ENCODE data around the gene LACTB. TPM values are rescaled to one million over a fixed set of nuclear protein-coding genes. Genes with fewer than 3 reads are reported as not detected.
A peak's percentile ranks its signal among the peaks of the same experiment; 100 is the strongest.

Gene LACTB
- total and polyA plus RNA-seq, 10 of the 15 experiments (the other 5 are each of a cell fraction or from before 2014, with no cell fraction given) = 5.0 to 35.3 (median 16.6) TPM

DNA sequence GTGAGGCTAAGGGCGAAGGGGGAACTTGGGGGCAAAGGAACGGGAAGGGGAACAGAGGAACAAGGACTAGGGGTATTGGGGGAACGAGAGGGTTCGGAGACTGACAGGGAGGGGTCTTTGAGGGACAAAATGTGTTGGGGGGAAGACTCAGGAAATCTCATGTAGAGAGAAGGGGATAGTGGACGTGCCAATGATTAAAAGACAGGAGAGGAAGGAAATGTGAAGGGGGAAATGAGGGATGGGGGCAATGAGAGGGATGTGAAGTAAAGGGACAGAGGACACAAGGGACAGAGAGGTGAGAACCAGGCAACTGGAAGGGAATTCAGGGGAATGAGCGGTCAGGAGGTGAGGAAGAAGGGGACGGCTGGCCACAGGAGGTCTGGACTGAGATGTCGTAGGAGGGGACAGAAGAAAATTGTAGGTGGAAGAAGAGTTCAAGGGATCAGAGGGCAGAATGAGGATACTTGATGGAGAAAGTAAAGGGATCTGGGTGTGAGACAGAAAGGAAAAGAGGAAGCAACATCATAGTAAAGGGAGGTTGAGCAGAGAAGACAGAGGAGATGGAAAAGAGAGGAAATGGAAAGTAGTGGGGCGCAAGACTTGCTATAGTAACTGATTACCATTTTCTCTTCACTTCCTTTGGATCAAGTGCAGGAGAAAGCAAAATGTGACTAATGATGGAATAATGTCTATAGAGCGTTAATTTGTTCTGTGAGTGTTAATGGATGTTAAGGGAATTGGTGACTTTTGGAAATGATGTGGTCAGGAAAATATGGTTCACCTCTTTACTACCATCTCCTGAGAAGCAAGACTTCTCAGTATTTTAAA lies 68.5 kb downstream of the LACTB start (continued):
- TF ChIP-seq IKZF2 (IDR thresholded peaks at IDR 0.05) = peak; percentile 70 to 77
- TF ChIP-seq, protein P1, sequence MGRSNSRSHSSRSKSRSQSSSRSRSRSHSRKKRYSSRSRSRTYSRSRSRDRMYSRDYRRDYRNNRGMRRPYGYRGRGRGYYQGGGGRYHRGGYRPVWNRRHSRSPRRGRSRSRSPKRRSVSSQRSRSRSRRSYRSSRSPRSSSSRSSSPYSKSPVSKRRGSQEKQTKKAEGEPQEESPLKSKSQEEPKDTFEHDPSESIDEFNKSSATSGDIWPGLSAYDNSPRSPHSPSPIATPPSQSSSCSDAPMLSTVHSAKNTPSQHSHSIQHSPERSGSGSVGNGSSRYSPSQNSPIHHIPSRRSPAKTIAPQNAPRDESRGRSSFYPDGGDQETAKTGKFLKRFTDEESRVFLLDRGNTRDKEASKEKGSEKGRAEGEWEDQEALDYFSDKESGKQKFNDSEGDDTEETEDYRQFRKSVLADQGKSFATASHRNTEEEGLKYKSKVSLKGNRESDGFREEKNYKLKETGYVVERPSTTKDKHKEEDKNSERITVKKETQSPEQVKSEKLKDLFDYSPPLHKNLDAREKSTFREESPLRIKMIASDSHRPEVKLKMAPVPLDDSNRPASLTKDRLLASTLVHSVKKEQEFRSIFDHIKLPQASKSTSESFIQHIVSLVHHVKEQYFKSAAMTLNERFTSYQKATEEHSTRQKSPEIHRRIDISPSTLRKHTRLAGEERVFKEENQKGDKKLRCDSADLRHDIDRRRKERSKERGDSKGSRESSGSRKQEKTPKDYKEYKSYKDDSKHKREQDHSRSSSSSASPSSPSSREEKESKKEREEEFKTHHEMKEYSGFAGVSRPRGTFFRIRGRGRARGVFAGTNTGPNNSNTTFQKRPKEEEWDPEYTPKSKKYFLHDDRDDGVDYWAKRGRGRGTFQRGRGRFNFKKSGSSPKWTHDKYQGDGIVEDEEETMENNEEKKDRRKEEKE (IDR thresholded peaks at IDR 0.05) = no peak
- 0 out of 2 replicates have a peak, but pooled peaks have one; percentile 34 for TF ChIP-seq STAT1 (conservative IDR thresholded peaks at IDR 0.05)
- TF ChIP-seq TARDBP (IDR thresholded peaks at IDR 0.05; ENCODE audit: borderline replicate concordance) = no peak
- no peak for TF ChIP-seq NFYB (IDR thresholded peaks at IDR 0.05; ENCODE audit: insufficient read depth, low read depth, low read length)
- TF ChIP-seq MTA3 (IDR thresholded peaks at IDR 0.05; ENCODE audit: borderline replicate concordance, low read length) = no peak
- TF ChIP-seq, protein P2, sequence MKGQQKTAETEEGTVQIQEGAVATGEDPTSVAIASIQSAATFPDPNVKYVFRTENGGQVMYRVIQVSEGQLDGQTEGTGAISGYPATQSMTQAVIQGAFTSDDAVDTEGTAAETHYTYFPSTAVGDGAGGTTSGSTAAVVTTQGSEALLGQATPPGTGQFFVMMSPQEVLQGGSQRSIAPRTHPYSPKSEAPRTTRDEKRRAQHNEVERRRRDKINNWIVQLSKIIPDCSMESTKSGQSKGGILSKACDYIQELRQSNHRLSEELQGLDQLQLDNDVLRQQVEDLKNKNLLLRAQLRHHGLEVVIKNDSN (IDR thresholded peaks at IDR 0.05; ENCODE audit: borderline replicate concordance, extremely low read length, insufficient read depth, low read depth, low read length) = no peak
- TF ChIP-seq SUPT20H (IDR thresholded peaks at IDR 0.05; ENCODE audit: borderline replicate concordance, control insufficient read depth, low read depth, low read length) = no peak
- TF ChIP-seq EP300 (IDR thresholded peaks at IDR 0.05; ENCODE audit: borderline replicate concordance in 1 of 2, control insufficient read depth in 1 of 2, low read depth in 2 of 2, low read length in 2 of 2) = no peak
- 0 out of 2 replicates have a peak, but pooled peaks have one; percentile 29 for TF ChIP-seq YBX1 (IDR thresholded peaks at IDR 0.05)
- no peak for TF ChIP-seq KDM1A (IDR thresholded peaks at IDR 0.05; ENCODE audit: borderline replicate concordance)
- no peak for TF ChIP-seq SUZ12 (IDR thresholded peaks at IDR 0.05; ENCODE audit: unreplicated experiment)
- TF ChIP-seq EED (IDR thresholded peaks at IDR 0.05; ENCODE audit: low read depth) = no peak
- no peak for TF ChIP-seq EZH2 (IDR thresholded peaks at IDR 0.05; ENCODE audit: borderline replicate concordance, control insufficient read depth, low read depth, low read length)
- no peak for TF ChIP-seq NR2C1 (IDR thresholded peaks at IDR 0.05)
- no peak for TF ChIP-seq TCF3 (IDR thresholded peaks at IDR 0.05; ENCODE audit: borderline replicate concordance, insufficient read depth, low read depth, low read length)
- TF ChIP-seq, protein P3, sequence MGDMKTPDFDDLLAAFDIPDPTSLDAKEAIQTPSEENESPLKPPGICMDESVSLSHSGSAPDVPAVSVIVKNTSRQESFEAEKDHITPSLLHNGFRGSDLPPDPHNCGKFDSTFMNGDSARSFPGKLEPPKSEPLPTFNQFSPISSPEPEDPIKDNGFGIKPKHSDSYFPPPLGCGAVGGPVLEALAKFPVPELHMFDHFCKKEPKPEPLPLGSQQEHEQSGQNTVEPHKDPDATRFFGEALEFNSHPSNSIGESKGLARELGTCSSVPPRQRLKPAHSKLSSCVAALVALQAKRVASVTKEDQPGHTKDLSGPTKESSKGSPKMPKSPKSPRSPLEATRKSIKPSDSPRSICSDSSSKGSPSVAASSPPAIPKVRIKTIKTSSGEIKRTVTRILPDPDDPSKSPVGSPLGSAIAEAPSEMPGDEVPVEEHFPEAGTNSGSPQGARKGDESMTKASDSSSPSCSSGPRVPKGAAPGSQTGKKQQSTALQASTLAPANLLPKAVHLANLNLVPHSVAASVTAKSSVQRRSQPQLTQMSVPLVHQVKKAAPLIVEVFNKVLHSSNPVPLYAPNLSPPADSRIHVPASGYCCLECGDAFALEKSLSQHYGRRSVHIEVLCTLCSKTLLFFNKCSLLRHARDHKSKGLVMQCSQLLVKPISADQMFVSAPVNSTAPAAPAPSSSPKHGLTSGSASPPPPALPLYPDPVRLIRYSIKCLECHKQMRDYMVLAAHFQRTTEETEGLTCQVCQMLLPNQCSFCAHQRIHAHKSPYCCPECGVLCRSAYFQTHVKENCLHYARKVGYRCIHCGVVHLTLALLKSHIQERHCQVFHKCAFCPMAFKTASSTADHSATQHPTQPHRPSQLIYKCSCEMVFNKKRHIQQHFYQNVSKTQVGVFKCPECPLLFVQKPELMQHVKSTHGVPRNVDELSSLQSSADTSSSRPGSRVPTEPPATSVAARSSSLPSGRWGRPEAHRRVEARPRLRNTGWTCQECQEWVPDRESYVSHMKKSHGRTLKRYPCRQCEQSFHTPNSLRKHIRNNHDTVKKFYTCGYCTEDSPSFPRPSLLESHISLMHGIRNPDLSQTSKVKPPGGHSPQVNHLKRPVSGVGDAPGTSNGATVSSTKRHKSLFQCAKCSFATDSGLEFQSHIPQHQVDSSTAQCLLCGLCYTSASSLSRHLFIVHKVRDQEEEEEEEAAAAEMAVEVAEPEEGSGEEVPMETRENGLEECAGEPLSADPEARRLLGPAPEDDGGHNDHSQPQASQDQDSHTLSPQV (IDR thresholded peaks at IDR 0.05) = no peak
- peak; percentile 23; the same call in 1 of the 2 replicates for TF ChIP-seq BMI1 (IDR thresholded peaks at IDR 0.05; ENCODE audit: borderline replicate concordance)
- no peak for TF ChIP-seq CBX5 (IDR thresholded peaks at IDR 0.05; ENCODE audit: low read depth)
- TF ChIP-seq DPF2 (IDR thresholded peaks at IDR 0.05) = 0 out of 2 replicates have a peak, but pooled peaks have one; percentile 12
- TF ChIP-seq POLR2A (IDR thresholded peaks at IDR 0.05; ENCODE audit: low read depth, low read length) = no peak
- no peak for TF ChIP-seq CHD4 (IDR thresholded peaks at IDR 0.05)
